Prostate gland (tissue), 2 donors: Measurements from ENCODE around the gene RPS6KL1. TPM values are rescaled to one million over a fixed set of nuclear protein-coding genes. Genes with fewer than 3 reads are reported as not detected.
A peak's percentile ranks its signal among the peaks of the same experiment; 100 is the strongest.

Experiments
- DNase-seq: peaks from one replicate; pipeline ENCODE4 v3.0.0-alpha.2; 2019; ENCODE audit warnings: low spot score
- H3K27ac ChIP-seq, 2 donors: fragments of 200-600 bp; sonication (generic); 2 replicates each; pipeline ENCODE4 v1.5.1; 2017 to 2019
- H3K27me3 ChIP-seq: fragments of 200-600 bp; sonication (generic); replicated peaks from 2 replicates; pipeline ENCODE4 v1.5.1; 2019; ENCODE audit not compliant: insufficient read depth
- H3K36me3 ChIP-seq, 2 donors: fragments of 200-600 bp; sonication (generic); 1 replicate in 1 of 2; 2 replicates in 1 of 2; pipeline versions ENCODE4 v1.5.1 to v1.8.1; 2017 to 2019
- H3K4me1 ChIP-seq: fragments of 200-600 bp; sonication (generic); replicated peaks from 2 replicates; pipeline ENCODE4 v1.5.1; 2019
- H3K4me3 ChIP-seq, 2 donors: fragments of 200-600 bp; sonication (generic); 2 replicates each; pipeline ENCODE4 v1.5.1; 2017 to 2019
- H3K9me3 ChIP-seq: fragments of 200-600 bp; sonication (generic); 2 replicates; pipeline ENCODE4 v1.5.1; 2017
- POLR2A ChIP-seq: fragments of 450-650 bp; IDR thresholded peaks from one replicate; pipeline ENCODE4 v1.6.1; 2016; ENCODE audit warnings: antibody characterized with exemption, mild to moderate bottlenecking
- POLR2AphosphoS5 ChIP-seq: sonication (generic); formaldehyde crosslinking; IDR thresholded peaks from one replicate; pipeline ENCODE4 v1.6.1; 2017; ENCODE audit warnings: antibody characterized with exemption
- WGBS: methylation state at CpG from one replicate; pipeline ENCODE4 v1.1.5; 2018; 5-methylcytosine and 5-hydroxymethylcytosine counted together
- intact Hi-C: fragments of 100-400 bp; cut with DNase I; formaldehyde crosslinking; loops from one replicate; pipeline ENCODE4 v1.14.2; 2022
- total RNA-seq, 2 donors: library from RNA; depleted of rRNA; stranded (reverse); fragments of >200 nt; gene quantifications; one replicate each; pipeline ENCODE4 v1.1.0, GENCODE V29; 2016
- TF ChIP-seq, protein P1 (sequence below), 4 experiments: fragments of 200-600 bp in 2 of 4; fragments of 450-650 bp in 2 of 4; sonication (generic) in 2 of 4; IDR thresholded peaks; 1 replicate in 3 of 4; 2 replicates in 1 of 4; pipeline ENCODE4 v1.5.1; 2016 to 2019; ENCODE audit warnings: antibody characterized with exemption in 4 of 4, mild to moderate bottlenecking in 2 of 4, moderate library complexity in 2 of 4

RPS6KL1 gene
- total RNA-seq, 2 donors from 2014 or later, result 1.5 to 15.1 TPM

DNA sequence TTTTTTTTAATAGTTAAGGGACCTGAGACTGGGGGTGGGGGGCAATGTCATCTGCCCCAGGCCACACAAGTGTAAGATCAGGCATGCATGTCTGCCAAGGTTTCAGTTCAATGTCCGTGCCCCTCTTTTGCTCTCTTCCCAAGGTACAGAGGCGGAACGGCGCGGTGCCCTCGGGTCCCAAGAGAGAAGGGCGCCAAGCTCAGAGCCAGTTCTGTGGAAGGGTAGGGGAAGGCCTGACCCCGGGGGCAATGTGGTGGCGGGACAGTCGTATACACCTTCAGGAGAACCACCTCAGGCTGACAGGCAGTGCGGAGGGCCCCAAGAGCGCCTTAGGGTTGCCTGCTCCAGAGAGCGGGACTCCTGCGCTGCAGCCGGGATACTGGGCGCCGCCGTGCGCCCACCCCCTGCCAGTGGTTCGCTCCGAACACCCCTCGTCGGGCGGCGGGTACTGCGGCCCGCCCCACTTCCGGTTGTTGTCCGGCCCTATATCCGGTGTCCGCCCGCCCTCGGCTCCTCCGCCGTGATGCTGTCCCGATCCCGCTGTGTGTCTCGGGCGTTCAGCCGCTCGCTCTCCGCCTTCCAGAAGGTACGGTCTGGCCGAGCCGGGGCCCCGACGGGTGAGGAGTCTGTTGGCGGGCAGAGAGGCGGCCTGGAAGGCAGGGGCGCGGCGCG is 41.5 kb downstream of the RPS6KL1 start, which contains the start of gene DLST:
DLST (plus strand) TSS at position 486 of the 672 bp plus-strand sequence; CDS start at position 524, 38 bp downstream.
- TF ChIP-seq POLR2AphosphoS5, result peak; percentile 93
- TF ChIP-seq POLR2A, result peak; percentile 76
- TF ChIP-seq, protein P1, sequence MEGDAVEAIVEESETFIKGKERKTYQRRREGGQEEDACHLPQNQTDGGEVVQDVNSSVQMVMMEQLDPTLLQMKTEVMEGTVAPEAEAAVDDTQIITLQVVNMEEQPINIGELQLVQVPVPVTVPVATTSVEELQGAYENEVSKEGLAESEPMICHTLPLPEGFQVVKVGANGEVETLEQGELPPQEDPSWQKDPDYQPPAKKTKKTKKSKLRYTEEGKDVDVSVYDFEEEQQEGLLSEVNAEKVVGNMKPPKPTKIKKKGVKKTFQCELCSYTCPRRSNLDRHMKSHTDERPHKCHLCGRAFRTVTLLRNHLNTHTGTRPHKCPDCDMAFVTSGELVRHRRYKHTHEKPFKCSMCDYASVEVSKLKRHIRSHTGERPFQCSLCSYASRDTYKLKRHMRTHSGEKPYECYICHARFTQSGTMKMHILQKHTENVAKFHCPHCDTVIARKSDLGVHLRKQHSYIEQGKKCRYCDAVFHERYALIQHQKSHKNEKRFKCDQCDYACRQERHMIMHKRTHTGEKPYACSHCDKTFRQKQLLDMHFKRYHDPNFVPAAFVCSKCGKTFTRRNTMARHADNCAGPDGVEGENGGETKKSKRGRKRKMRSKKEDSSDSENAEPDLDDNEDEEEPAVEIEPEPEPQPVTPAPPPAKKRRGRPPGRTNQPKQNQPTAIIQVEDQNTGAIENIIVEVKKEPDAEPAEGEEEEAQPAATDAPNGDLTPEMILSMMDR (IDR thresholded peaks at IDR 0.05), result peak in 2 of 4 experiments; percentile 28 to 31
- WGBS, result under 1% methylated on average over 24 of the region's 53 CpGs
- H3K27ac ChIP-seq, result peak within 1 kb of the TSS; percentile 91 to 92
- no peaks in the 10 kb centered on the region for H3K27me3 ChIP-seq
- H3K4me1 ChIP-seq, result peaks cover 5% of the 10 kb centered on the region
- no peaks in the 10 kb centered on the region for H3K9me3 ChIP-seq
- H3K4me3 ChIP-seq, result peak within 1 kb of the TSS; percentile 83 to 96
- DNase-seq, result peak; percentile 75
- H3K36me3 ChIP-seq, result no peaks in the 10 kb centered on the region
- intact Hi-C loops, result no loop called here

DNA sequence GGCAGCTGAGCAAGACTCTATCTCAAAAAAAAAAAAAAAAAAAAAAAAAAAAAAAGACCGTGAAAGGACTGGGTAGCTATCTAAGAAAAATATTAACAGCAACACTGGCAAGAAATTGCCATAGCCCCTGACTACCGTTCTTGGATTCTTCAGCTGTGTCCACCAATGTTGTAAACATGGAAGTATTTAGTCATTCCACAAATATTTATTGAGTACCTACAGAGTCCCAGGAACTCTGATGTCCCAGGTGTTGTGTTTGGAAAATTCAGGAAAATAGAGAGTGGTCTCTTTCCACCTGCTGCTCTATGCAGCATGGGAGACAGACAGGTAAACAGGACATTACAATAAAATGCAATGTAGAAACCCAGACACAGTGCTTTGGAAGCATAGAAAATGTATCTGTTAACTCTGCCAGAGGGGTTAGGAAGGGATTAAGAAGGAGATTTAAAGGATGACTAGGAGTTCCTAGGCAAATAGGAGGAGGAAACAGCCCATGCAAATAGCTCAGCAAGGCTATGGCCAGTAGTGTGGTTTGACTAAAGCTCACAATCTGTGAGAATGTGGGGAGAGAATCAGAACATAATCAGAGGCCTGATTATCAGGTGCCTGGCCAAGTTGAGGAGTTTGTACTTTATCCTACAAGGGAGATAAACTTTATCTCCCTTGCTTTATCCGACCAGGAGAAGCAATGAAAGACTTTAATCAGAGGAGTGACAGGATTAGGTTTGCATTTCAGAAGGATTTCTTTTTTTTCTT is 43.5 kb downstream of the RPS6KL1 start:
- intact Hi-C loops, result no loop called here
- no peak overlapping the region for H3K27ac ChIP-seq
- WGBS, result 76% methylated on average over 3 of the region's 3 CpGs
- TF ChIP-seq, protein P1 (IDR thresholded peaks at IDR 0.05), result no peak
- TF ChIP-seq POLR2AphosphoS5, result no peak
- no peak for TF ChIP-seq POLR2A
- DNase-seq, result no peak
- H3K4me3 ChIP-seq, result no peak overlapping the region
- H3K4me1 ChIP-seq, result no peaks in the 10 kb centered on the region
- H3K27me3 ChIP-seq, result no peaks in the 10 kb centered on the region
- H3K36me3 ChIP-seq, result no peaks in the 10 kb centered on the region
- no peaks in the 10 kb centered on the region for H3K9me3 ChIP-seq

DNA sequence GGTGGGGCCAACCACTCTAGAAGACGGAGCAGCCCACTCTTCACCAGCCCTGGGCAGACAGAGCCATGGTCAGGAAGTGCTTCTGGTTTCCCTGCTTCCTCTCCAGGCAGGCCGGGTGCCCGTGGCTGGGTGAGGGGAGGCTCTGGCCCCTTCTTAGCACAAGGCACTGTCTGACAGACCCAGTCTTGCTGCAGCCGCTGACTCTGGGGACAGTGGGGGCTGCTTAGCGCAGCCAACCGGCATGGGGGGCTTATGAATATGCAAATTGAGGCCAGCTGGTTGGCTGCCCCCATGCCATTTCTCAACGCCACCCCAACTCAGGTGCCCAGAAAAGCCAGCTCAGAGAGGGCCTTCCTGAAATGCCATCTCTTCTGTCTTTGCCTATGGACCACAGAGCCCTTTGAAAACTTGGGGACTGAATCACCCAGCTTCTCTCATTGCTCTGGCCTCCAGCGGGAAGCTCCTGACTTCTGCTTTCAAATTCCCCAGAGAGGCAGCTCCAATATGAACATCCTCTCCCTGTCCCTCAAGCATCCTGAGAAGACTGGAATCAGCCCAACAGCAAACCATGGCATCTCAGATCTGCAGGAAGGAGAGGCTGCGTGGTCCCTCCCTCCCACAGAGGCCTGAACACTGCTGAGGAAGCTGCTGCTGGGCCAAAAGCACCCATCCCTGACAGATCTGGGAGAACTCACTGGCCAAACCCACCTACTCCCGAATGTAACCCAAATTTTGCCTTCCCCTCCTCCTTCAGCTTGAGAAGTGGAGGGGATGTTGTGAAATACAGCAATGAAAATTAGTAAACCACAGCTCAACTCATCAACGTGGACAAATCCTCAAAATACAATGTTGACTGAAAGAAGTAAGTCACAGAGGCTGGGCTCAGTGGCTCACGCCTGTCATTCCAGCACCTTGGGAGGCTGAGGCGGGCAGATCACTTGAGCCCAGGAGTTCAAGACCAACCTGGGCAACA is 46.8 kb downstream of the RPS6KL1 start, which contains the start of gene PROX2:
PROX2 (minus strand) TSS at position 205 of the 973 bp plus-strand sequence. CDS start 12,311 bp downstream, outside the sequence.
- DNase-seq, result no peak
- Histone ChIP-seq H3K9me3 (no peaks in the 10 kb centered on the region), H3K27me3 (no peaks in the 10 kb centered on the region), H3K4me1 (no peaks in the 10 kb centered on the region), H3K4me3 (no peak within 1 kb of the TSS), H3K36me3 (no peaks in the 10 kb centered on the region), H3K27ac (no peak within 1 kb of the TSS)
- no peak for TF ChIP-seq POLR2A
- TF ChIP-seq, protein P1 (IDR thresholded peaks at IDR 0.05), result no peak
- TF ChIP-seq POLR2AphosphoS5, result no peak
- 59% methylated on average over 13 of the region's 13 CpGs for WGBS
- intact Hi-C loops, result no loop called here

DNA sequence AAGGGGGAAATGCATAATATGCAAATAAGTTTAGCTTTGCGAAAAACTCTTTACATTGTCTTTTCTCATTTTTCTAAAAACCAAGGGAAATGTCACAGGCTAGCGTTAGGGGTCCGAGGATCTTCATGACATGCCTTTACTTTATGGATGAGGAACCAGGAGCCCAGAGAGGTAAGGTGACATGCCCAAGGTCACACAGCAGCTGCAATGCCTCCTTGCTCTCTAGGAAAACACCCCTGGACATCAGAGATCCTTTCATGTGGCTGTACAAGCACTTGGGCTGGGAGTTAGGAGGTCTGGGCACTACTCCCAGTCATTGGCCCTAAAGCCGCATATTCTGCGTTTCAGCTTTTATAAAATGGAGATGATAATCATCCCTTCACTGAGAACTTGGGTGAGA is 47.9 kb downstream of the RPS6KL1 start:
- intact Hi-C loops, result no loop called here
- Histone ChIP-seq H3K36me3 (no peaks in the 10 kb centered on the region), H3K4me3 (no peak overlapping the region), H3K27ac (no peak overlapping the region), H3K4me1 (no peaks in the 10 kb centered on the region), H3K9me3 (no peaks in the 10 kb centered on the region), H3K27me3 (no peaks in the 10 kb centered on the region)
- no peak for DNase-seq
- TF ChIP-seq POLR2AphosphoS5 (no peak), POLR2A (no peak)
- TF ChIP-seq, protein P1 (IDR thresholded peaks at IDR 0.05), result no peak
- 90% methylated on average over 5 of the region's 5 CpGs for WGBS
